GM18858 (cell line): ENCODE results near the gene PHF11.
A peak's percentile ranks its signal among the peaks of the same experiment; 100 is the strongest.

ENCODE experiments used
- ATAC-seq: cut with Tn5 transposase; IDR thresholded peaks from one replicate; pipeline ENCODE4 v1.9.1; 2021; ENCODE audit not compliant: unreplicated experiment

PHF11 gene

GRCh38 chr13:49497272-49497671, 1.5 kb downstream of the PHF11 start:
- no peak for ATAC-seq

GRCh38 chr13:49498206-49498605, 2.5 kb downstream of the PHF11 start:
- ATAC-seq, result no peak

- no peak for ATAC-seq
Measured at GRCh38 chr13:49499889-49500660, 4.3 kb downstream of the PHF11 start.

GRCh38 chr13:49502954-49503353, 7.2 kb downstream of the PHF11 start:
- ATAC-seq, result no peak

- ATAC-seq, result no peak
Measured at GRCh38 chr13:49503951-49504350, 8.2 kb downstream of the PHF11 start.

- ATAC-seq, result no peak
Measured at GRCh38 chr13:49512578-49512977, 16.8 kb downstream of the PHF11 start.

- no peak for ATAC-seq
Measured at GRCh38 chr13:49516467-49516866, 20.7 kb downstream of the PHF11 start.

- no peak for ATAC-seq
Measured at GRCh38 chr13:49517461-49517860, 21.7 kb downstream of the PHF11 start.

GRCh38 chr13:49521224-49521623, 25.5 kb downstream of the PHF11 start:
- no peak for ATAC-seq

GRCh38 chr13:49524740-49525501, 29.2 kb downstream of the PHF11 start:
- no peak for ATAC-seq

- no peak for ATAC-seq
Measured at GRCh38 chr13:49527123-49527522, 31.4 kb downstream of the PHF11 start.

GRCh38 chr13:49528161-49528560, 32.4 kb downstream of the PHF11 start:
- ATAC-seq, result no peak

GRCh38 chr13:49530457-49530856, 34.7 kb downstream of the PHF11 start:
- ATAC-seq, result peak; percentile 65

- ATAC-seq, result no peak
Measured at GRCh38 chr13:49532593-49532992, 36.8 kb downstream of the PHF11 start.

GRCh38 chr13:49533011-49533410, 37.3 kb downstream of the PHF11 start:
- ATAC-seq, result no peak

GRCh38 chr13:49533591-49534269, 38.0 kb downstream of the PHF11 start:
- no peak for ATAC-seq

GRCh38 chr13:49536144-49536873, 40.6 kb downstream of the PHF11 start:
- ATAC-seq, result no peak

- no peak for ATAC-seq
Measured at GRCh38 chr13:49538404-49538803, 42.7 kb downstream of the PHF11 start.

- ATAC-seq, result no peak
Measured at GRCh38 chr13:49539313-49539712, 43.6 kb downstream of the PHF11 start.

GRCh38 chr13:49539746-49540145, 44.0 kb downstream of the PHF11 start:
- no peak for ATAC-seq

- no peak for ATAC-seq
Measured at GRCh38 chr13:49540552-49540951, 44.8 kb downstream of the PHF11 start.
